IMR-90 (cell line): ENCODE results near the gene PLSCR3. TPM values are rescaled to one million over a fixed set of nuclear protein-coding genes. Genes with fewer than 3 reads are reported as not detected.

ENCODE experiments used
- ATAC-seq: fragments of 200-7000 bp; cut with Tn5 transposase; 2 replicates; pipeline ENCODE4 v1.9.1; 2020; ENCODE audit warnings: low read depth, mild to moderate bottlenecking, moderate library complexity
- BruUV-seq: library from RNA; stranded (reverse); fragments of 400-500 nt; replicated peaks from 2 replicates; lab custom pipeline; 2021; lab: Mats Ljungman, UMichigan
- CTCF ChIA-PET: fragments of 300-600 bp; formaldehyde crosslinking; extraction: SDS; loops from one replicate; lab custom pipeline; 2021; ENCODE audit warnings: antibody characterized with exemption; lab: Yijun Ruan, JAX
- POLR2A ChIA-PET: fragments of 300-600 bp; sonication (Branson Sonifier 250); formaldehyde crosslinking; loops from one replicate; lab custom pipeline; 2022; ENCODE audit warnings: antibody characterized with exemption; ENCODE audit not compliant: unreplicated experiment; lab: Charles Lee
- DNase-seq: peaks from one replicate; pipeline ENCODE4 v3.0.0; 2013
- H2AFZ ChIP-seq: replicated peaks from 2 replicates; pipeline ENCODE3; 2013; ENCODE audit warnings: low read length, mild to moderate bottlenecking; ENCODE audit not compliant: poor library complexity
- H2AK5ac ChIP-seq: 2 replicates; pipeline ENCODE4 v1.6.1; 2013; ENCODE audit warnings: low read depth, low read length, inconsistent platforms
- H2AK9ac ChIP-seq: replicated peaks from 2 replicates; pipeline ENCODE3; 2013; ENCODE audit warnings: mild to moderate bottlenecking, low read depth, low read length, moderate library complexity; ENCODE audit not compliant: poor library complexity
- H2BK120ac ChIP-seq: 2 replicates; pipeline ENCODE4 v1.6.1; 2013; ENCODE audit warnings: low read depth, low read length, inconsistent platforms
- H2BK15ac ChIP-seq: 3 replicates; pipeline ENCODE4 v1.6.1; 2013; ENCODE audit warnings: low read depth, low read length, inconsistent platforms
- H2BK20ac ChIP-seq: 2 replicates; pipeline ENCODE4 v1.6.1; 2013; ENCODE audit warnings: low read depth, mild to moderate bottlenecking, inconsistent platforms, low read length, moderate library complexity
- H2BK5ac ChIP-seq: 2 replicates; pipeline ENCODE4 v1.6.1; 2013; ENCODE audit warnings: mild to moderate bottlenecking, low read depth, low read length, inconsistent platforms; ENCODE audit not compliant: poor library complexity, severe bottlenecking
- H3K14ac ChIP-seq: replicated peaks from 2 replicates; pipeline ENCODE4 v1.6.1; 2013; ENCODE audit warnings: low read depth, low read length, inconsistent platforms
- H3K18ac ChIP-seq: 2 replicates; pipeline ENCODE4 v1.6.1; 2013; ENCODE audit warnings: low read depth, low read length, control low read depth
- H3K23ac ChIP-seq: 2 replicates; pipeline ENCODE4 v1.6.1; 2013; ENCODE audit warnings: low read depth, low read length, inconsistent platforms
- H3K27ac ChIP-seq: 2 replicates; pipeline ENCODE4 v1.5.1; 2013; ENCODE audit warnings: mild to moderate bottlenecking, control low read depth, low read length; ENCODE audit not compliant: insufficient read depth
- H3K27me3 ChIP-seq: 2 replicates; pipeline ENCODE4 v1.6.1; 2013; ENCODE audit warnings: low read length; ENCODE audit not compliant: control insufficient read depth, insufficient read depth
- H3K36me3 ChIP-seq: 2 replicates; pipeline ENCODE4 v1.6.1; 2013; ENCODE audit warnings: low read length, mixed read lengths; ENCODE audit not compliant: control insufficient read depth, insufficient read depth
- H3K4ac ChIP-seq: 2 replicates; pipeline ENCODE4 v1.6.1; 2013; ENCODE audit warnings: low read depth, low read length, inconsistent platforms
- H3K4me1 ChIP-seq: 2 replicates; pipeline ENCODE4 v1.6.1; 2013; ENCODE audit warnings: low read length, mixed read lengths; ENCODE audit not compliant: control insufficient read depth, insufficient read depth
- H3K4me2 ChIP-seq: 2 replicates; pipeline ENCODE4 v1.6.1; 2013; ENCODE audit warnings: low read depth, mild to moderate bottlenecking, control low read depth, low read length, moderate library complexity
- H3K4me3 ChIP-seq: 2 replicates; pipeline ENCODE4 v1.5.1; 2013; ENCODE audit warnings: low read depth, mild to moderate bottlenecking, control low read depth, low read length, moderate library complexity; ENCODE audit not compliant: insufficient read depth
- H3K56ac ChIP-seq: 2 replicates; pipeline ENCODE4 v1.6.1; 2013; ENCODE audit warnings: low read length, inconsistent platforms; ENCODE audit not compliant: insufficient read depth; ENCODE audit errors: extremely low read depth
- H3K79me1 ChIP-seq, 2 experiments: 2 replicates each; pipeline ENCODE4 v1.6.1; 2013; ENCODE audit warnings: low read length in 2 of 2, inconsistent platforms in 1 of 2, low read depth in 1 of 2
- H3K9ac ChIP-seq: 2 replicates; pipeline ENCODE4 v1.6.1; 2013; ENCODE audit warnings: low read depth, low read length, control low read depth
- H3K9me1 ChIP-seq: 2 replicates; pipeline ENCODE4 v1.6.1; 2013; ENCODE audit warnings: low read length, inconsistent platforms; ENCODE audit not compliant: insufficient read depth
- H3K9me3 ChIP-seq: 2 replicates; pipeline ENCODE4 v1.6.1; 2013; ENCODE audit warnings: low read length; ENCODE audit not compliant: control insufficient read depth, insufficient read depth
- H4K20me1 ChIP-seq: 2 replicates; pipeline ENCODE4 v1.6.1; 2013; ENCODE audit warnings: low read length, inconsistent platforms; ENCODE audit not compliant: insufficient read depth
- H4K5ac ChIP-seq: 2 replicates; pipeline ENCODE4 v1.6.1; 2013; ENCODE audit warnings: mild to moderate bottlenecking, low read depth, low read length, control low read depth
- H4K8ac ChIP-seq, 2 experiments: 2 replicates each; pipeline ENCODE4 v1.6.1; 2013; ENCODE audit warnings: low read depth in 2 of 2, low read length in 2 of 2, control low read depth in 1 of 2, inconsistent platforms in 1 of 2
- H4K91ac ChIP-seq: 2 replicates; pipeline ENCODE4 v1.6.1; 2013; ENCODE audit warnings: low read depth, low read length, inconsistent platforms; ENCODE audit not compliant: insufficient read depth
- MAFK ChIP-seq: IDR thresholded peaks from 2 replicates; pipeline ENCODE4 v1.6.1; 2012; ENCODE audit warnings: low read depth, low read length, improper control_type of control experiment
- WGBS, 2 experiments: methylation state at CpG; one replicate each; pipeline versions ENCODE4 v1.1.5 to v1.1.7; 2013; ENCODE audit warnings: missing lambda C conversion rate in 2 of 2; ENCODE audit not compliant: insufficient read length in 1 of 2; ENCODE audit errors: extremely low coverage in 2 of 2; 5-methylcytosine and 5-hydroxymethylcytosine counted together
- dilution Hi-C: fragments of 300-500 bp; cut with HindIII; formaldehyde crosslinking; loops from one replicate; pipeline ENCODE4 v1.14.3; 2018; ENCODE audit warnings: low sequenced_read_pairs; ENCODE audit not compliant: unreplicated experiment
- in situ Hi-C: fragments of 300-500 bp; cut with MboI; formaldehyde crosslinking; loops from 3 replicates; pipeline ENCODE4 v1.14.3; 2019; ENCODE audit warnings: low sequenced_read_pairs, inconsistent platforms, mixed read lengths
- intact Hi-C: fragments of 100-400 bp; cut with micrococcal nuclease; formaldehyde crosslinking; loops from 2 replicates; pipeline ENCODE4 v1.10.0; 2022
- polyA plus RNA-seq, 3 experiments: library from polyadenylated mRNA; depleted of rRNA; stranded (reverse); fragments of >200 nt; gene quantifications; 2 replicates each; pipeline ENCODE4 v1.2.3, GENCODE V29; 2012; ENCODE audit warnings: low replicate concordance in 1 of 3
- total RNA-seq: library from RNA; depleted of rRNA; stranded (reverse); fragments of >200 nt; gene quantifications from 2 replicates; pipeline ENCODE4 v1.2.3, GENCODE V29; 2012

PLSCR3 gene
- total and polyA plus RNA-seq, 2 of the 4 experiments (the other 2 are of a cell fraction), result 6.1 to 116 TPM

- CTCF ChIA-PET, result no interaction called here
- Histone ChIP-seq H3K4me1 (peaks cover 8% of the 10 kb centered on the region), H3K4me2 (no peak overlapping the region), H3K9me1 (peaks cover 4% of the 10 kb centered on the region; the same call in 1 of the 2 replicates), H4K91ac (no peak overlapping the region), H2BK120ac (no peak overlapping the region), H2AFZ (no peak overlapping the region), H3K4ac (no peak overlapping the region), H4K8ac (no peak overlapping the region), H3K36me3 (peaks cover 29% of the 10 kb centered on the region), H3K9ac (no peak overlapping the region), H2BK15ac (no peak overlapping the region), H3K4me3 (no peak overlapping the region), H2AK5ac (no peak overlapping the region), H4K5ac (no peak overlapping the region), H3K18ac (no peak overlapping the region), H3K79me1 (peaks cover 0 to 33% of the 10 kb centered on the region in 2 experiments; a peak in 3 of 4 replicates), H3K56ac (no peak overlapping the region), H3K9me3 (no peaks in the 10 kb centered on the region), H3K23ac (no peak overlapping the region), H3K27ac (no peak overlapping the region), H3K14ac (no peak overlapping the region), H2AK9ac (no peak overlapping the region), H2BK20ac (no peak overlapping the region), H2BK5ac (no peak overlapping the region), H4K20me1 (peaks cover 7% of the 10 kb centered on the region), H3K27me3 (no peaks in the 10 kb centered on the region)
- BruUV-seq, result no TSS peak
- TF ChIP-seq MAFK, result no peak
- POLR2A ChIA-PET, result no interaction called here
- DNase-seq (no peak), ATAC-seq (no peak)
- dilution Hi-C loops (no loop called here), in situ Hi-C loops (no loop called here), intact Hi-C loops (no loop called here)
- 100% methylated on average over 1 of the region's 6 CpGs; no CpG with 5 or more reads in 1 of the 2 experiments for WGBS, 2 experiments
These were observed 14.5 kb upstream of the PLSCR3 start for GRCh38 chr17:7408863-7409262.
